Esophagus squamous epithelium (tissue), 4 donors: Measurements from ENCODE around the gene HNMT.

ENCODE experiments used
- POLR2A ChIP-seq, 4 donors: fragments of 450-650 bp; IDR thresholded peaks; one replicate each; pipeline ENCODE4 v1.6.1; 2017; ENCODE audit warnings: antibody characterized with exemption in 4 of 4, mild to moderate bottlenecking in 4 of 4, moderate library complexity in 3 of 4
- TF ChIP-seq, protein P1 (sequence below), 6 experiments: fragments of 450-650 bp in 4 of 6; fragments of 200-600 bp in 2 of 6; sonication (generic) in 2 of 6; IDR thresholded peaks; one replicate each; pipeline ENCODE4 v1.5.1; 2016 to 2019; ENCODE audit warnings: antibody characterized with exemption in 6 of 6, mild to moderate bottlenecking in 4 of 6, moderate library complexity in 4 of 6

DNA sequence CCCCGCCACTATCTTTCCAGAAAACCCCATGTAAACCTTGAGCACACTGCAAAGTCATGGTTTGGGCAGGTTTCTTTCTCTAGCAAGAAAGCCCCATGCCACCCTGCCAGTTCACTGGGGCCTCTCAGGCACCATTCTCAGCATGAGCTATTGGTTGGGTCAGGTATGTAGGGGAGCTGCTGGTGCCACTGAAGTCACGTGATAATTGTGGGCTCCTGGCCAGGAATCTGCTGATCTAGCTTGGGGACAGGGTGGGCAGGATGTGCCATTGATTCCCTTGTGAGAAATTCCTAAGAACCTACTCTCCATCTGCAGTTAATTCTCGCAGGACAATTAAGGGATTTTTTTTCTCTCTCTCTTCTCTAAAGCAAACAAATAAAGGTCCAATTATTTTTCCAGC lies 26.5 kb upstream of the HNMT start:
- TF ChIP-seq, protein P1, sequence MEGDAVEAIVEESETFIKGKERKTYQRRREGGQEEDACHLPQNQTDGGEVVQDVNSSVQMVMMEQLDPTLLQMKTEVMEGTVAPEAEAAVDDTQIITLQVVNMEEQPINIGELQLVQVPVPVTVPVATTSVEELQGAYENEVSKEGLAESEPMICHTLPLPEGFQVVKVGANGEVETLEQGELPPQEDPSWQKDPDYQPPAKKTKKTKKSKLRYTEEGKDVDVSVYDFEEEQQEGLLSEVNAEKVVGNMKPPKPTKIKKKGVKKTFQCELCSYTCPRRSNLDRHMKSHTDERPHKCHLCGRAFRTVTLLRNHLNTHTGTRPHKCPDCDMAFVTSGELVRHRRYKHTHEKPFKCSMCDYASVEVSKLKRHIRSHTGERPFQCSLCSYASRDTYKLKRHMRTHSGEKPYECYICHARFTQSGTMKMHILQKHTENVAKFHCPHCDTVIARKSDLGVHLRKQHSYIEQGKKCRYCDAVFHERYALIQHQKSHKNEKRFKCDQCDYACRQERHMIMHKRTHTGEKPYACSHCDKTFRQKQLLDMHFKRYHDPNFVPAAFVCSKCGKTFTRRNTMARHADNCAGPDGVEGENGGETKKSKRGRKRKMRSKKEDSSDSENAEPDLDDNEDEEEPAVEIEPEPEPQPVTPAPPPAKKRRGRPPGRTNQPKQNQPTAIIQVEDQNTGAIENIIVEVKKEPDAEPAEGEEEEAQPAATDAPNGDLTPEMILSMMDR (IDR thresholded peaks at IDR 0.05): no peak
- TF ChIP-seq POLR2A (IDR thresholded peaks at IDR 0.05): no peak
